SK-N-SH (cell line): Measurements from ENCODE around the gene LIN7A. TPM values are rescaled to one million over a fixed set of nuclear protein-coding genes. Genes with fewer than 3 reads are reported as not detected.
A peak's percentile ranks its signal among the peaks of the same experiment; 100 is the strongest.

Source experiments
- CTCF ChIA-PET: fragments of 300-600, 350-600 bp; formaldehyde crosslinking; extraction: SDS; loops from one replicate; lab custom pipeline; 2021; lab: Yijun Ruan, JAX
- POLR2A ChIA-PET: fragments of 350-600 bp; sonication (Branson Sonifier 250); formaldehyde crosslinking; extraction: SDS; loops from one replicate; lab custom pipeline; 2020; ENCODE audit warnings: antibody characterized with exemption, inconsistent platforms; lab: Yijun Ruan, JAX
- DNase-seq: peaks from one replicate; pipeline ENCODE4 v3.0.0; 2012
- H2AFZ ChIP-seq: fragments of 200-600 bp; sonication (generic); 2 replicates; pipeline ENCODE4 v1.8.1; 2016; ENCODE audit warnings: antibody characterized with exemption, mild to moderate bottlenecking, low read depth
- H3F3A ChIP-seq: fragments of 200-600 bp; sonication (generic); replicated peaks from 2 replicates; pipeline ENCODE3; 2016; ENCODE audit warnings: antibody characterized with exemption, mild to moderate bottlenecking; ENCODE audit not compliant: insufficient read depth
- H3K27ac ChIP-seq, 2 experiments: fragments of 200-500 bp in 1 of 2; fragments of 200-600 bp in 1 of 2; sonication (Bioruptor generic) in 1 of 2; sonication (generic), shearing (Covaris generic) in 1 of 2; 2 replicates each; pipeline versions ENCODE4 v1.5.1 to v1.6.1; 2014 to 2016; ENCODE audit warnings: low read depth in 2 of 2, inconsistent platforms in 1 of 2, low read length in 1 of 2, mild to moderate bottlenecking in 1 of 2, mixed read lengths in 1 of 2
- H3K27me3 ChIP-seq: fragments of 200-600 bp; sonication (generic), shearing (Covaris generic); 2 replicates; pipeline ENCODE4 v1.6.1; 2016; ENCODE audit warnings: mixed run types; ENCODE audit not compliant: insufficient read depth
- H3K36me3 ChIP-seq, 2 experiments: fragments of 200-500 bp in 1 of 2; fragments of 200-600 bp in 1 of 2; sonication (Bioruptor generic) in 1 of 2; sonication (generic) in 1 of 2; replicated peaks in 1 of 2; 2 replicates each; pipeline versions ENCODE3 to v1.5.1; 2014 to 2016; ENCODE audit warnings: low read length in 1 of 2, mild to moderate bottlenecking in 1 of 2; ENCODE audit not compliant: insufficient read depth in 2 of 2, control insufficient read depth in 1 of 2
- H3K4me1 ChIP-seq, 2 experiments: fragments of 200-500 bp in 1 of 2; fragments of 200-600 bp in 1 of 2; sonication (Bioruptor generic) in 1 of 2; sonication (generic), shearing (Covaris generic) in 1 of 2; 2 replicates each; pipeline versions ENCODE4 v1.5.1 to v1.6.1; 2014 to 2016; ENCODE audit warnings: low read depth in 1 of 2, low read length in 1 of 2, mixed run types in 1 of 2; ENCODE audit not compliant: insufficient read depth in 2 of 2, control insufficient read depth in 1 of 2
- H3K4me2 ChIP-seq: fragments of 200-600 bp; sonication (generic), shearing (Covaris generic); 2 replicates; pipeline ENCODE4 v1.6.1; 2017; ENCODE audit warnings: mixed run types
- H3K4me3 ChIP-seq, 2 experiments: fragments of 200-500 bp in 1 of 2; fragments of 200-600 bp in 1 of 2; sonication (Bioruptor generic) in 1 of 2; sonication (generic), shearing (Covaris generic) in 1 of 2; 2 replicates each; pipeline versions ENCODE4 v1.5.1 to v1.8.1; 2014 to 2016; ENCODE audit warnings: low read depth in 2 of 2, inconsistent platforms in 1 of 2, low read length in 1 of 2, mild to moderate bottlenecking in 1 of 2, mixed read lengths in 1 of 2, moderate library complexity in 1 of 2
- H3K79me2 ChIP-seq: fragments of 200-600 bp; sonication (generic); 2 replicates; pipeline ENCODE4 v1.8.1; 2017; ENCODE audit warnings: mild to moderate bottlenecking; ENCODE audit not compliant: insufficient read depth
- H3K9ac ChIP-seq: fragments of 200-600 bp; sonication (generic); 2 replicates; pipeline ENCODE4 v1.6.1; 2017; ENCODE audit warnings: mixed run types
- H3K9me2 ChIP-seq: fragments of 200-600 bp; sonication (generic); 2 replicates; pipeline ENCODE4 v1.6.1; 2017; ENCODE audit warnings: mixed run types
- H3K9me3 ChIP-seq: fragments of 200-600 bp; sonication (generic); 2 replicates; pipeline ENCODE4 v1.6.1; 2017; ENCODE audit warnings: mixed run types, mild to moderate bottlenecking, moderate library complexity
- H4K20me1 ChIP-seq: fragments of 200-600 bp; sonication (generic); 2 replicates; pipeline ENCODE4 v1.6.1; 2017; ENCODE audit warnings: mild to moderate bottlenecking, mixed run types; ENCODE audit not compliant: insufficient read depth
- ELF1 ChIP-seq: IDR thresholded peaks from 2 replicates; pipeline ENCODE4 v1.4.0; 2012
- EP300 ChIP-seq, 2 experiments: IDR thresholded peaks; 2 replicates each; pipeline versions ENCODE4 v1.4.0 to v1.6.1; 2012; ENCODE audit warnings: borderline replicate concordance in 1 of 2, low read depth in 1 of 2, low read length in 1 of 2
- FOSL2 ChIP-seq: IDR thresholded peaks from 2 replicates; pipeline ENCODE4 v1.4.0; 2012; ENCODE audit warnings: low read depth, mild to moderate bottlenecking, moderate library complexity, borderline replicate concordance
- FOXJ3 ChIP-seq: sonication (generic); formaldehyde crosslinking; IDR thresholded peaks from 2 replicates; pipeline ENCODE4 v1.5.1; 2020; ENCODE audit warnings: mild to moderate bottlenecking, missing genetic modification reagents
- FOXM1 ChIP-seq: IDR thresholded peaks from 2 replicates; pipeline ENCODE4 v1.4.0; 2012; ENCODE audit warnings: low read depth, mild to moderate bottlenecking
- MXI1 ChIP-seq: IDR thresholded peaks from 2 replicates; pipeline ENCODE4 v1.6.1; 2012; ENCODE audit warnings: mild to moderate bottlenecking, low read depth, low read length, improper control_type of control experiment
- NRF1 ChIP-seq: IDR thresholded peaks from 2 replicates; pipeline ENCODE4 v1.6.1; 2012; ENCODE audit warnings: low read depth, mild to moderate bottlenecking, low read length
- RAD21 ChIP-seq: IDR thresholded peaks from 2 replicates; pipeline ENCODE4 v1.6.1; 2012; ENCODE audit warnings: mild to moderate bottlenecking, low read length
- RCOR1 ChIP-seq: fragments of 150-350 bp; IDR thresholded peaks from 2 replicates; pipeline ENCODE4 v1.6.1; 2017; ENCODE audit warnings: antibody characterized with exemption, low read length
- RFX5 ChIP-seq: IDR thresholded peaks from 2 replicates; pipeline ENCODE4 v1.6.1; 2012; ENCODE audit warnings: mild to moderate bottlenecking, improper control_type of control experiment, low read length
- RXRA ChIP-seq: IDR thresholded peaks from 2 replicates; pipeline ENCODE4 v1.4.0; 2012; ENCODE audit warnings: low read depth, mild to moderate bottlenecking, borderline replicate concordance
- SIN3A ChIP-seq: IDR thresholded peaks from 2 replicates; pipeline ENCODE4 v1.6.1; 2012; ENCODE audit warnings: low read depth, mild to moderate bottlenecking, low read length, moderate library complexity, borderline replicate concordance
- SMC3 ChIP-seq: IDR thresholded peaks from 2 replicates; pipeline ENCODE4 v1.6.1; 2012; ENCODE audit warnings: low read depth, low read length, improper control_type of control experiment
- WGBS: methylation state at CpG from one replicate; pipeline ENCODE4 v1.1.6; 2017; ENCODE audit warnings: low lambda C conversion rate; 5-methylcytosine and 5-hydroxymethylcytosine counted together
- polyA plus RNA-seq, 3 experiments: library from polyadenylated mRNA; depleted of rRNA; stranded (reverse); fragments of >200 nt; gene quantifications; 2 replicates each; pipeline ENCODE4 v1.2.3, GENCODE V29; 2012
- TF ChIP-seq, protein P1 (sequence below): IDR thresholded peaks from 2 replicates; pipeline ENCODE4 v1.4.0; 2012; ENCODE audit warnings: low read depth, borderline replicate concordance
- TF ChIP-seq, protein P2 (sequence below): fragments of 200-600 bp; sonication (generic); IDR thresholded peaks from 2 replicates; pipeline ENCODE4 v1.6.1; 2017; ENCODE audit warnings: antibody characterized with exemption, mild to moderate bottlenecking, moderate library complexity
- TF ChIP-seq, protein P3 (sequence below): IDR thresholded peaks from 2 replicates; pipeline ENCODE4; 2012
- TF ChIP-seq, protein P4 (sequence below): IDR thresholded peaks from 2 replicates; pipeline ENCODE4 v1.4.0; 2012; ENCODE audit warnings: low read depth
- TF ChIP-seq, protein P5 (sequence below): IDR thresholded peaks from 2 replicates; pipeline ENCODE4 v1.4.0; 2012; ENCODE audit warnings: low read depth, borderline replicate concordance

Gene LIN7A
- polyA plus RNA-seq, 1 of the 3 experiments (the other 2 are of a cell fraction) = not detected

DNA sequence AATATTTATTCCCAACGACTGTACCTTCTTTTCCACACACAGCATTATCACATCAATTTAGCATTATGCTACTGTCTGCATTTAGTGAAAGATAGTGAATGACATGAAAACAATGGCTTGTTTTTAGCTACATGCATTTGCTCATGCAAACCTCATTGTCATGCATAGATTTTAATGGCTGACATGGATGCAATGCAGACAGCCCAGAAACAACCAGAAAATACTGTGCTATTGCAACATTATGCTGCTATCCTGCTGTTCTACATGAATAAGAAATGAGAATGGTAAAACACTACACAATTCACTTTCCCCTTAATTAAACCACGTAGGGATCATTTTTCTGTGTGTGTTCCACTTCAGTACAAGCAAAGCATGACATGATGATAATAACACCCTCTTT lies 90.8 kb downstream of the LIN7A start:
- ChIA-PET POLR2A (no interaction called here), CTCF (interaction anchor here (1.0 to 3.1 kb wide), 2 partner anchors 8 to 10 kb away, joined by 3 to 18 read pairs; no protein-coding TSS in a partner anchor)
- Histone ChIP-seq H3K4me2 (no peak overlapping the region), H2AFZ (no peak overlapping the region), H3K9me2 (no peaks in the 10 kb centered on the region), H3K27me3 (no peaks in the 10 kb centered on the region), H3K9ac (no peak overlapping the region), H3F3A (no peaks in the 10 kb centered on the region), H3K79me2 (no peaks in the 10 kb centered on the region), H3K36me3 (no peaks in the 10 kb centered on the region), H3K4me1 (peaks cover 0 to 4% of the 10 kb centered on the region in 2 experiments; a peak in 2 of 4 replicates), H3K4me3 (no peak overlapping the region), H3K27ac (peak overlapping the region in 1 of 2 experiments; percentile 50; a peak in 1 of 4 replicates), H4K20me1 (no peaks in the 10 kb centered on the region), H3K9me3 (no peaks in the 10 kb centered on the region)
- TF ChIP-seq ELF1 (no peak), SIN3A (no peak), RAD21 (no peak)
- WGBS = 11% methylated on average over 2 of the region's 2 CpGs
- no peak for DNase-seq

DNA sequence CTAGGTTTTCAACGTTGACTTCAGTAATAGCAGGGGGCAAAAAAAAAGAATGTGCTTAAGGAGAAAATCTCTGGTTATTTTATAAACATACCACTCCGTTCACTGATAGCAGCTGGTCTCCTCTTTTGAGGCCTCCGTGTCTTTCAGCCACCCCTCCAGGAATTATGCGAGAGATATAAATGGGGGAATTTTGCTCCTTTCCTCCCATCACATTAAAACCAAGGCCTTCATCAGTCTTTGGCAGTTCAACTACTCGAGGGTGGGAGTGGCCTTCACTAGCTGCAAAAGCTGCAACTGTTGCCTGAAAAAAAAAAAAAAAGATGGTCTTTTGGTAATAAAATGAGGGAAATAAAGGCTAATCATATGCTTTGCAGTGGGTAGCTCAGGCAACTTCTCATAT lies 92.1 kb downstream of the LIN7A start:
- ChIA-PET POLR2A (no interaction called here), CTCF (interaction anchor here (3.1 kb wide), 1 partner anchor 9 kb away, joined by 18 read pairs; no protein-coding TSS in a partner anchor)
- H2AFZ ChIP-seq = no peak overlapping the region
- H3K36me3 ChIP-seq = no peaks in the 10 kb centered on the region
- no peaks in the 10 kb centered on the region for H4K20me1 ChIP-seq
- H3K4me1 ChIP-seq = peaks cover 0 to 4% of the 10 kb centered on the region in 2 experiments; a peak in 2 of 4 replicates
- no peak overlapping the region for H3K4me3 ChIP-seq
- H3K79me2 ChIP-seq = no peaks in the 10 kb centered on the region
- no peak for DNase-seq
- H3K9ac ChIP-seq = no peak overlapping the region
- H3K9me2 ChIP-seq = no peaks in the 10 kb centered on the region
- no peaks in the 10 kb centered on the region for H3K27me3 ChIP-seq
- no peak overlapping the region for H3K27ac ChIP-seq
- 30% methylated on average over 5 of the region's 5 CpGs for WGBS
- no peak overlapping the region for H3K4me2 ChIP-seq
- H3K9me3 ChIP-seq = no peaks in the 10 kb centered on the region
- H3F3A ChIP-seq = no peaks in the 10 kb centered on the region
- TF ChIP-seq RXRA = no peak
- TF ChIP-seq SMC3 = no peak
- TF ChIP-seq RAD21 = no peak
- no peak for TF ChIP-seq SIN3A
- TF ChIP-seq, protein P1, sequence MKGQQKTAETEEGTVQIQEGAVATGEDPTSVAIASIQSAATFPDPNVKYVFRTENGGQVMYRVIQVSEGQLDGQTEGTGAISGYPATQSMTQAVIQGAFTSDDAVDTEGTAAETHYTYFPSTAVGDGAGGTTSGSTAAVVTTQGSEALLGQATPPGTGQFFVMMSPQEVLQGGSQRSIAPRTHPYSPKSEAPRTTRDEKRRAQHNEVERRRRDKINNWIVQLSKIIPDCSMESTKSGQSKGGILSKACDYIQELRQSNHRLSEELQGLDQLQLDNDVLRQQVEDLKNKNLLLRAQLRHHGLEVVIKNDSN = no peak
- TF ChIP-seq NRF1 = no peak
- no peak for TF ChIP-seq FOXJ3
- TF ChIP-seq, protein P2, sequence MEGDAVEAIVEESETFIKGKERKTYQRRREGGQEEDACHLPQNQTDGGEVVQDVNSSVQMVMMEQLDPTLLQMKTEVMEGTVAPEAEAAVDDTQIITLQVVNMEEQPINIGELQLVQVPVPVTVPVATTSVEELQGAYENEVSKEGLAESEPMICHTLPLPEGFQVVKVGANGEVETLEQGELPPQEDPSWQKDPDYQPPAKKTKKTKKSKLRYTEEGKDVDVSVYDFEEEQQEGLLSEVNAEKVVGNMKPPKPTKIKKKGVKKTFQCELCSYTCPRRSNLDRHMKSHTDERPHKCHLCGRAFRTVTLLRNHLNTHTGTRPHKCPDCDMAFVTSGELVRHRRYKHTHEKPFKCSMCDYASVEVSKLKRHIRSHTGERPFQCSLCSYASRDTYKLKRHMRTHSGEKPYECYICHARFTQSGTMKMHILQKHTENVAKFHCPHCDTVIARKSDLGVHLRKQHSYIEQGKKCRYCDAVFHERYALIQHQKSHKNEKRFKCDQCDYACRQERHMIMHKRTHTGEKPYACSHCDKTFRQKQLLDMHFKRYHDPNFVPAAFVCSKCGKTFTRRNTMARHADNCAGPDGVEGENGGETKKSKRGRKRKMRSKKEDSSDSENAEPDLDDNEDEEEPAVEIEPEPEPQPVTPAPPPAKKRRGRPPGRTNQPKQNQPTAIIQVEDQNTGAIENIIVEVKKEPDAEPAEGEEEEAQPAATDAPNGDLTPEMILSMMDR = no peak
- TF ChIP-seq, protein P3, sequence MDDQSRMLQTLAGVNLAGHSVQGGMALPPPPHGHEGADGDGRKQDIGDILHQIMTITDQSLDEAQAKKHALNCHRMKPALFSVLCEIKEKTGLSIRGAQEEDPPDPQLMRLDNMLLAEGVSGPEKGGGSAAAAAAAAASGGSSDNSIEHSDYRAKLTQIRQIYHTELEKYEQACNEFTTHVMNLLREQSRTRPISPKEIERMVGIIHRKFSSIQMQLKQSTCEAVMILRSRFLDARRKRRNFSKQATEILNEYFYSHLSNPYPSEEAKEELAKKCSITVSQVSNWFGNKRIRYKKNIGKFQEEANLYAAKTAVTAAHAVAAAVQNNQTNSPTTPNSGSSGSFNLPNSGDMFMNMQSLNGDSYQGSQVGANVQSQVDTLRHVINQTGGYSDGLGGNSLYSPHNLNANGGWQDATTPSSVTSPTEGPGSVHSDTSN = no peak
- TF ChIP-seq FOSL2 = no peak
- no peak for TF ChIP-seq EP300 (IDR thresholded peaks at IDR 0.05; ENCODE audit: borderline replicate concordance in 1 of 2, low read depth in 1 of 2, low read length in 1 of 2)
- TF ChIP-seq RCOR1 = no peak
- TF ChIP-seq MXI1 = no peak
- TF ChIP-seq, protein P4, sequence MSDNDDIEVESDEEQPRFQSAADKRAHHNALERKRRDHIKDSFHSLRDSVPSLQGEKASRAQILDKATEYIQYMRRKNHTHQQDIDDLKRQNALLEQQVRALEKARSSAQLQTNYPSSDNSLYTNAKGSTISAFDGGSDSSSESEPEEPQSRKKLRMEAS = no peak
- no peak for TF ChIP-seq ELF1
- TF ChIP-seq, protein P5, sequence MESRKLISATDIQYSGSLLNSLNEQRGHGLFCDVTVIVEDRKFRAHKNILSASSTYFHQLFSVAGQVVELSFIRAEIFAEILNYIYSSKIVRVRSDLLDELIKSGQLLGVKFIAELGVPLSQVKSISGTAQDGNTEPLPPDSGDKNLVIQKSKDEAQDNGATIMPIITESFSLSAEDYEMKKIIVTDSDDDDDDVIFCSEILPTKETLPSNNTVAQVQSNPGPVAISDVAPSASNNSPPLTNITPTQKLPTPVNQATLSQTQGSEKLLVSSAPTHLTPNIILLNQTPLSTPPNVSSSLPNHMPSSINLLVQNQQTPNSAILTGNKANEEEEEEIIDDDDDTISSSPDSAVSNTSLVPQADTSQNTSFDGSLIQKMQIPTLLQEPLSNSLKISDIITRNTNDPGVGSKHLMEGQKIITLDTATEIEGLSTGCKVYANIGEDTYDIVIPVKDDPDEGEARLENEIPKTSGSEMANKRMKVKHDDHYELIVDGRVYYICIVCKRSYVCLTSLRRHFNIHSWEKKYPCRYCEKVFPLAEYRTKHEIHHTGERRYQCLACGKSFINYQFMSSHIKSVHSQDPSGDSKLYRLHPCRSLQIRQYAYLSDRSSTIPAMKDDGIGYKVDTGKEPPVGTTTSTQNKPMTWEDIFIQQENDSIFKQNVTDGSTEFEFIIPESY = no peak
- TF ChIP-seq RFX5 = no peak
- no peak for TF ChIP-seq FOXM1
